ENCODE measurements around the gene B4GALT6.

The B4GALT6 gene

GRCh38 chr18:31595121-31595771 is 89.1 kb downstream of the B4GALT6 start:
- no peak for DNase-seq (ENCODE audit: low spot score)

DNA sequence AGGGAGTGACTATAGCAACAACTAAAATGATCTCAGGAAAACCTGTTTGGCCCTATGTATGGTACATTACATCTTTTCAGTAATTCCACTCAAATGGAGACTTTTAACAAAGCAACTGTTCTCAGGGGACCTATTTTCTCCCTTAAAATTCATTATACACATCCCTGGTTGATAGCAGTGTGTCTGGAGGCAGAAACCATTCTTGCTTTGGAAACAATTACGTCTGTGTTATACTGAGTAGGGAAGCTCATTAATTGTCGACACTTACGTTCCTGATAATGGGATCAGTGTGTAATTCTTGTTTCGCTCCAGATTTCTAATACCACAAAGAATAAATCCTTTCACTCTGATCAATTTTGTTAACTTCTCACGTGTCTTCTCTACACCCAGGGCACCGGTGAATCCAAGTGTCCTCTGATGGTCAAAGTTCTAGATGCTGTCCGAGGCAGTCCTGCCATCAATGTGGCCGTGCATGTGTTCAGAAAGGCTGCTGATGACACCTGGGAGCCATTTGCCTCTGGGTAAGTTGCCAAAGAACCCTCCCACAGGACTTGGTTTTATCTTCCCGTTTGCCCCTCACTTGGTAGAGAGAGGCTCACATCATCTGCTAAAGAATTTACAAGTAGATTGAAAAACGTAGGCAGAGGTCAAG is 91.7 kb downstream of the B4GALT6 start:
- DNase-seq (ENCODE audit: low spot score): no peak

DNA sequence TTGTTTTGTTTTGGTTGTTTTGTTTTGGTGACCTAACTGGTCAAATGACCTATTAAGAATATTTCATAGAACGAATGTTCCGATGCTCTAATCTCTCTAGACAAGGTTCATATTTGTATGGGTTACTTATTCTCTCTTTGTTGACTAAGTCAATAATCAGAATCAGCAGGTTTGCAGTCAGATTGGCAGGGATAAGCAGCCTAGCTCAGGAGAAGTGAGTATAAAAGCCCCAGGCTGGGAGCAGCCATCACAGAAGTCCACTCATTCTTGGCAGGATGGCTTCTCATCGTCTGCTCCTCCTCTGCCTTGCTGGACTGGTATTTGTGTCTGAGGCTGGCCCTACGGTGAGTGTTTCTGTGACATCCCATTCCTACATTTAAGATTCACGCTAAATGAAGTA is 92.8 kb downstream of the B4GALT6 start, which contains the start of gene TTR:
TSS of gene TTR (plus strand) at position 250 of the 400 bp plus-strand sequence. CDS start at position 276, 26 bp downstream.
- no peak for DNase-seq (ENCODE audit: low spot score)

GRCh38 chr18:31591113-31591512 is 93.3 kb downstream of the B4GALT6 start:
- DNase-seq (ENCODE audit: low spot score): no peak

GRCh38 chr18:31590570-31590969 is 93.8 kb downstream of the B4GALT6 start:
- no peak for DNase-seq (ENCODE audit: low spot score)

DNA sequence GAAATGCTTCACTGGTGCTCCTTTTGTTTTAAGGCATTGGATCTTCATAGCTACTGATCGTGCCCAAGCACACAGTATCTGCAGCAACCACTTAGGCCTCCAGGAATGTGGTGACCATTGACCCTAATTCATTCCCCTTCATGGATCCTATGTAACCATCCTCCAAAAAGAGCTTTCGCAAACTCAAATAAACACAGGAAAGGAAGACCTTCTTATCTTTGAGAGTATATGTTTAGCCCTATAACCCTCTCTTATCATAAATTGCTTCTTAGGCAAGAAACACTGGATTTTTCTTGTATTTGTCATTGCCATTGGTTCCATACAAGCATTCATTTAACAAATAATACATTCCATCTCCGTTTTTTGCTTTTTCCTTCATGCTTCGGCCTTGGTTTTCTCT is 96.9 kb downstream of the B4GALT6 start:
- DNase-seq (ENCODE audit: low spot score): no peak

GRCh38 chr18:31586616-31587015 is 97.8 kb downstream of the B4GALT6 start:
- peak; percentile 12 for DNase-seq (ENCODE audit: low spot score)

- no peak for DNase-seq (ENCODE audit: low spot score)
These were observed 98.4 kb downstream of the B4GALT6 start for GRCh38 chr18:31585991-31586390.

DNA sequence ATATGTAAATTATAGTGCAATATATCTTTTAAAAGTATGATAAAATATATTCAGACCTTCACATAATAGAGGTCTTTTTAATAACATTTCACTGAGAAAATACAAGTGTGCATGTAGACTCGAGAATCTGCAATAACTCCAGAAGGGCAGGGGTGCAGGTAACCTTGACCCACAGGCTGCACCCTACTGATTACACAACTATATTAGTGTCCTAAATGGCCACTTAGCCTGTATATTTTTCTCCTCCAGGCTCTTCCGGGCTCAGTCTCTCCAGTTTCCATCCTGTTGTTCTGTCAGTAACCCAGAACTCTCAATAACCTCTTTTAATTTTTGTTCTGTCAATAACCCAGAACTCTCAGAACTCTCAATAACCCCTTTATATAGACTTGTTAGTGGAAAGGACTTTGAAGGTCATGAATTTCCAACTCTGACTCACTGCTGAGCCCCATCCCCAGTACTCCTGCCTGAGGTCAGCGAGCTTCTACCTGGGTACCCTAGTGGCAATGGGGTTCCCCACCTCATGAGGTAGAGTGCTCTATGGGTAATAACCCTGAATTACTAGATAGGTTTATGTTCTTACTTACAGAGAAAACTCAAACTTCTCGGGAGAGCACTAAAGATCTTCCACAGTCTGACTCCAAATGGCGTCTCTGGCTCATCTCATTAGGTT is 101.1 kb downstream of the B4GALT6 start:
- DNase-seq (ENCODE audit: low spot score): no peak

DNA sequence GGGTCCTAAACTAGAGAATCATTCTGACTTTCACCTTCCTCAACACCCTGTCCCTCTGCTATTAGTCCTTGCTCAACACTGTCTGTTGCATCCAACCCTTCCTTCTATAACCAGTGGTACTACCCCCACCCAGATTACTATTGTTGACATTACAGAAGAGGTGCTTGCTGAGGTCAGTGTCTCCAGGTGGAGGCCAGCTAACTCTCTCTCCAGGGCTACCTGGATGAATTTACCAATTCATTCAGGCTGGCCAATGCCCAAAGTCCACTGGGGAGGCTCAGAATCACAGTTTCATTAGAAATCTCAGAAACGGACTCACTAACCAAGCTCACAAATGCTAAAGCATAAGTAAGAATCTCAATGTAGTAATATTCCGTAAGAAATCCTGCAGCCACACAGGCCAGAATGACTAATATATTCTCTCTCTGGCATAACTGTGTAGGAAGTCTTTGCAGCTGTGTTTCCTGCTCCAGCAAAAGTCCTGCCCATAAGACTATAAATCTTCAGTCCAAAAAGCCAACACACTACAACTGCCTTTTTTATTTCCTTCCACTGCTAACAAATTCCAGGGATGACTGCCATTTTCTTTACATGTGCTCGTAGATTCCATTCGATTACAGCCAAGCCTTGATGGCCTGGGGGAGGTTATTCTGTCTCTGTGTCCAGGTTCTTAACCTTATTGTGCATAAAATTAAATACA is 102.7 kb downstream of the B4GALT6 start:
- no peak for DNase-seq (ENCODE audit: low spot score)

- DNase-seq (ENCODE audit: low spot score): peak; percentile 74
These were observed 105.0 kb downstream of the B4GALT6 start for GRCh38 chr18:31579375-31579774.

GRCh38 chr18:31578126-31578525 is 106.3 kb downstream of the B4GALT6 start:
- DNase-seq (ENCODE audit: low spot score): no peak

DNA sequence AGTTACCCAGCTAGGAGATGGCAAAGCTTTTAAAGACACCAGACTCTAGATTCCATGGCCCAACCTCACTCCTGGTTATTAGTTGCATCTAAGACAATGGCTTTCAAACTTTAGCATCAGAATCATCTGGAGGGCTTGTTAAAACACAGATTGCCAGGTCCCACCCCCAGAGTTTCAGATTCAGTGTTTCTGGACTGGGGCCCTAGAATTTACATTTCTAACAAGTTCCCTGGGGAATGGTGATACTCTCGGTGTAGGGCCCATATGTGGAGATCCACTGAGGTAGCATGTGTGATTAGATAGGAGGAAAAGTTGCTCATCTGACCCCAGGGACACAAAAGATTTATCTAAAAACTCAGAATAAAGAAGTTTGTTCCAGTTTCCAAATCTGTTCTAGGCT is 107.2 kb downstream of the B4GALT6 start:
- no peak for DNase-seq (ENCODE audit: low spot score)

DNA sequence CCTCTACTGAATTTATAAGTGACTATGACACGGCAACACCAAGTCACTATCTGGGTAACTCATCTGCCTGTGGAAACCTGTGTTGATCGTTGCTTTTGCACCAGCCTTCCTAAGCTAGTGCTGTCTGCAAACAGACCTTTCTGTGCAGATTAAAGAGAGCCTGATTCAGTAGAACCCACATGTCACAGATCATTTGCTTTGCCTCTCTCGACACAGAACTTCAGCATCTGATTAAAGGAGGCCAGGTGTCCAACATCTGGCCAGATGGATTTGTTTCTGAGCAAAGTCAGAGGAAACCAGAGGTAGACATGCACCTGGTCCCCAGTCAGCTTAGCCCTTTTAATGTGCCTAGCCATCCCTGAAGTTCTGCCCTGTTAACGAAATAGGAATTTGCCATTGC is 107.7 kb downstream of the B4GALT6 start:
- no peak for DNase-seq (ENCODE audit: low spot score)

GRCh38 chr18:31575515-31576257 is 108.7 kb downstream of the B4GALT6 start:
- DNase-seq (ENCODE audit: low spot score): no peak

DNA sequence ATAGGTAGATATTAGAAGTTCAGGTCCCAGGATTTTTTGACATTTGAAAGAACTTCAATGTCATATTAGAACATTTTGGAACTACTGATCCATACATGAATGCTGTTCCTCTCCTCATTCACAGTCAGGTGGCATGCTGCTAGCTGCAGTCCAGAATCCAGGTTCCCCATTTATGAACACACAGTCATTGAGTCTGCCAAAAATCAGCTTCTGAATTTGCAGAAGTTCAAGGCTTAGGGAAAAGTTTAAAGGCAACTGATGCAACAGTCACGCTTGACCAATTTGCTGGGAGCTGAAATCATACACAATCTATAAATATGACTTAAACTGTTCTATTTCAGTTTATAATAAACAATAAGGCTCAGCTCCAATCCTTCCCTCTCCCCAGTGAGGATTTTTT is 110.0 kb downstream of the B4GALT6 start:
- DNase-seq (ENCODE audit: low spot score): no peak
